GM18861 (cell line): ENCODE results near the gene VAMP8.
"Not testable (repeated sequence)": the region's sequence is repeated elsewhere in the genome, so short reads cannot be mapped to it uniquely, and the experiment has no call there.

ENCODE experiments used
- ATAC-seq: cut with Tn5 transposase; IDR thresholded peaks from one replicate; pipeline ENCODE4 v1.9.1; 2021; ENCODE audit not compliant: unreplicated experiment

VAMP8 gene

GRCh38 chr2:85579266-85579935 is 2.0 kb downstream of the VAMP8 start:
- no peak for ATAC-seq

- no peak for ATAC-seq
Observed at GRCh38 chr2:85580206-85580605, 2.8 kb downstream of the VAMP8 start.

GRCh38 chr2:85582492-85582891 is 5.1 kb downstream of the VAMP8 start:
- no peak for ATAC-seq

- ATAC-seq, result peak; percentile 45
Observed at GRCh38 chr2:85583667-85584353, 6.4 kb downstream of the VAMP8 start.

- ATAC-seq, result peak; percentile 12
Observed at GRCh38 chr2:85584354-85584856, 7.0 kb downstream of the VAMP8 start, which contains the start of gene VAMP5. Gene VAMP5 (plus strand): TSS chr2:85584431. CDS start chr2:85584491, 60 bp downstream.

GRCh38 chr2:85584857-85585780 is 7.7 kb downstream of the VAMP8 start:
- ATAC-seq, result peak; percentile 37

- ATAC-seq, result no peak
Observed at GRCh38 chr2:85585781-85586105, 8.4 kb downstream of the VAMP8 start.

GRCh38 chr2:85588236-85588635 is 10.8 kb downstream of the VAMP8 start:
- no peak for ATAC-seq

GRCh38 chr2:85588645-85589044 is 11.3 kb downstream of the VAMP8 start:
- ATAC-seq, result no peak

GRCh38 chr2:85589181-85589580 is 11.8 kb downstream of the VAMP8 start:
- ATAC-seq, result no peak

GRCh38 chr2:85589982-85590791 is 12.8 kb downstream of the VAMP8 start:
- ATAC-seq, result no peak

GRCh38 chr2:85590950-85591349 is 13.6 kb downstream of the VAMP8 start:
- no peak for ATAC-seq

GRCh38 chr2:85591563-85591962 is 14.2 kb downstream of the VAMP8 start:
- ATAC-seq, result no peak

GRCh38 chr2:85592299-85592698 is 14.9 kb downstream of the VAMP8 start:
- ATAC-seq, result not testable (repeated sequence)

GRCh38 chr2:85593023-85593422 is 15.6 kb downstream of the VAMP8 start:
- no peak for ATAC-seq

- no peak for ATAC-seq
Observed at GRCh38 chr2:85594715-85595300, 17.4 kb downstream of the VAMP8 start.

GRCh38 chr2:85595301-85596025 is 18.1 kb downstream of the VAMP8 start, which contains the start of gene RNF181:
Gene RNF181 (plus strand): TSS chr2:85595745. CDS start chr2:85595764, 19 bp downstream.
- ATAC-seq, result peak; percentile 98

- no peak for ATAC-seq
Observed at GRCh38 chr2:85596026-85596333, 18.6 kb downstream of the VAMP8 start.

- no peak for ATAC-seq
Observed at GRCh38 chr2:85596486-85597143, 19.2 kb downstream of the VAMP8 start.
